Measurements from ENCODE around the gene PRKCA.

DNA sequence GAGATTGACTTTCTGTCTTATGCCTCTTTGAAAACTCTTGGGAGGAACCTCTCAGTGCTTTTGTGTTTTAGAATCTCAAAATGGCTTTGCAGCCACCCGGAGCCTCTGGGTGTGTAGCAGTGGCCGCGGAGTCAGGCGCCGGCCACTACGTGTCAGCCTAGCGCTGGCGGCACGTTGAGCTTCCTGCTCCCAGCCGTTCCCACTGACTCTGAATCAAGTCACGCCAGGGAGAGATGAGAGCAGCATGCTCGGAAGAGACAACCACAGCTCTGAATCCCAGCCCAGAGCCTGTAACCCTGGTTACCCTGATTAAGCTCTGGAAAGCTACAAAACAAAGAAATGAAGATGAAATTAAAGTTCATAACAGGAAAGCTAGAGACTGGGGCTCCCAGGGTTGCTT is 435.1 kb downstream of the PRKCA start:
- TF ChIP-seq TAF1 (IDR thresholded peaks at IDR 0.05; ENCODE audit: borderline replicate concordance, low read depth, low read length) (no peak), POLR2A (IDR thresholded peaks at IDR 0.05; ENCODE audit: low read depth, low read length) (no peak), POLR2AphosphoS5 (IDR thresholded peaks at IDR 0.05; ENCODE audit: low read depth, low read length) (no peak)
